Measurements from ENCODE around the gene SEPTIN14. TPM values are rescaled to one million over a fixed set of nuclear protein-coding genes. Genes with fewer than 3 reads are reported as not detected.
"Not testable (repeated sequence)": the region's sequence is repeated elsewhere in the genome, so short reads cannot be mapped to it uniquely, and the experiment has no call there.

Gene SEPTIN14
- total RNA-seq, 1 donor from 2014 or later, result not detected

GRCh38 chr7:55778631-55779030 lies 83.9 kb downstream of the SEPTIN14 start:
- TF ChIP-seq CTCF (conservative IDR thresholded peaks at IDR 0.05), result no peak
- H3K36me3 Mint-ChIP-seq (ENCODE audit: low read depth), result peaks cover 2% of the 10 kb centered on the region
- H3K27me3 Mint-ChIP-seq (ENCODE audit: low read depth), result peaks cover 3% of the 10 kb centered on the region
- DNase-seq (ENCODE audit: low read depth, low spot score), result no peak
- no peaks in the 10 kb centered on the region for H3K9me3 Mint-ChIP-seq
- no peaks in the 10 kb centered on the region for H3K4me1 Mint-ChIP-seq
- H3K27ac Mint-ChIP-seq (ENCODE audit: unreplicated experiment), result no peak overlapping the region
- no peak overlapping the region for H3K4me3 Mint-ChIP-seq

- Mint-ChIP-seq H3K4me3 (no peak overlapping the region), H3K4me1 (no peaks in the 10 kb centered on the region), H3K27ac (ENCODE audit: unreplicated experiment) (no peak overlapping the region), H3K9me3 (no peaks in the 10 kb centered on the region), H3K36me3 (ENCODE audit: low read depth) (peaks cover 2% of the 10 kb centered on the region), H3K27me3 (ENCODE audit: low read depth) (no peaks in the 10 kb centered on the region)
- TF ChIP-seq CTCF (conservative IDR thresholded peaks at IDR 0.05), result no peak
- DNase-seq (ENCODE audit: low read depth, low spot score), result no peak
Observed at GRCh38 chr7:55776196-55776595, 86.4 kb downstream of the SEPTIN14 start.

- no peak overlapping the region for H3K27ac Mint-ChIP-seq (ENCODE audit: unreplicated experiment)
- no peaks in the 10 kb centered on the region for H3K4me1 Mint-ChIP-seq
- no peak overlapping the region for H3K4me3 Mint-ChIP-seq
- TF ChIP-seq CTCF (conservative IDR thresholded peaks at IDR 0.05), result no peak
- H3K36me3 Mint-ChIP-seq (ENCODE audit: low read depth), result no peaks in the 10 kb centered on the region
- H3K9me3 Mint-ChIP-seq, result no peaks in the 10 kb centered on the region
- H3K27me3 Mint-ChIP-seq (ENCODE audit: low read depth), result no peaks in the 10 kb centered on the region
- DNase-seq (ENCODE audit: low read depth, low spot score), result no peak
Observed at GRCh38 chr7:55775051-55775420, 87.5 kb downstream of the SEPTIN14 start.

GRCh38 chr7:55774327-55775050 lies 88.1 kb downstream of the SEPTIN14 start:
- no peaks in the 10 kb centered on the region for H3K27me3 Mint-ChIP-seq (ENCODE audit: low read depth)
- H3K4me1 Mint-ChIP-seq, result no peaks in the 10 kb centered on the region
- H3K36me3 Mint-ChIP-seq (ENCODE audit: low read depth), result no peaks in the 10 kb centered on the region

GRCh38 chr7:55770778-55771177 lies 91.8 kb downstream of the SEPTIN14 start:
- no peak overlapping the region for H3K4me3 Mint-ChIP-seq
- no peak overlapping the region for H3K27ac Mint-ChIP-seq (ENCODE audit: unreplicated experiment)
- no peak for TF ChIP-seq CTCF (conservative IDR thresholded peaks at IDR 0.05)
- DNase-seq (ENCODE audit: low read depth, low spot score), result no peak
- H3K9me3 Mint-ChIP-seq, result no peaks in the 10 kb centered on the region
- no peaks in the 10 kb centered on the region for H3K36me3 Mint-ChIP-seq (ENCODE audit: low read depth)
- no peaks in the 10 kb centered on the region for H3K27me3 Mint-ChIP-seq (ENCODE audit: low read depth)
- H3K4me1 Mint-ChIP-seq, result no peaks in the 10 kb centered on the region

More at GRCh38 chr7:55774327-55775050, 88.1 kb downstream of the SEPTIN14 start:
- DNase-seq (ENCODE audit: low read depth, low spot score), result no peak
- Mint-ChIP-seq H3K9me3 (no peaks in the 10 kb centered on the region), H3K4me3 (peak overlapping the region; percentile 22), H3K27ac (ENCODE audit: unreplicated experiment) (peak overlapping the region; percentile 62)
- TF ChIP-seq CTCF (conservative IDR thresholded peaks at IDR 0.05), result no peak

GRCh38 chr7:55753274-55753862 lies 109.2 kb downstream of the SEPTIN14 start:
- not testable (repeated sequence) for H3K4me3 Mint-ChIP-seq; H3K9me3 Mint-ChIP-seq; H3K36me3 Mint-ChIP-seq (ENCODE audit: low read depth); H3K27me3 Mint-ChIP-seq (ENCODE audit: low read depth); DNase-seq (ENCODE audit: low read depth, low spot score); H3K4me1 Mint-ChIP-seq; H3K27ac Mint-ChIP-seq (ENCODE audit: unreplicated experiment)

GRCh38 chr7:55744706-55745105 lies 117.8 kb downstream of the SEPTIN14 start:
- DNase-seq (ENCODE audit: low read depth, low spot score); H3K27me3 Mint-ChIP-seq (ENCODE audit: low read depth); H3K9me3 Mint-ChIP-seq; H3K36me3 Mint-ChIP-seq (ENCODE audit: low read depth); H3K27ac Mint-ChIP-seq (ENCODE audit: unreplicated experiment); H3K4me1 Mint-ChIP-seq; H3K4me3 Mint-ChIP-seq: not testable (repeated sequence)

Measured in neural crest cell (in vitro differentiated cells).